HG03432 (cell line): ENCODE data around the gene DPPA3.
"Not testable (repeated sequence)": the region's sequence is repeated elsewhere in the genome, so short reads cannot be mapped to it uniquely, and the experiment has no call there.

Source experiments
- ATAC-seq: cut with Tn5 transposase; IDR thresholded peaks from one replicate; pipeline ENCODE4 v1.9.1; 2021; ENCODE audit warnings: mild to moderate bottlenecking, moderate library complexity; ENCODE audit not compliant: unreplicated experiment

DPPA3 gene

DNA sequence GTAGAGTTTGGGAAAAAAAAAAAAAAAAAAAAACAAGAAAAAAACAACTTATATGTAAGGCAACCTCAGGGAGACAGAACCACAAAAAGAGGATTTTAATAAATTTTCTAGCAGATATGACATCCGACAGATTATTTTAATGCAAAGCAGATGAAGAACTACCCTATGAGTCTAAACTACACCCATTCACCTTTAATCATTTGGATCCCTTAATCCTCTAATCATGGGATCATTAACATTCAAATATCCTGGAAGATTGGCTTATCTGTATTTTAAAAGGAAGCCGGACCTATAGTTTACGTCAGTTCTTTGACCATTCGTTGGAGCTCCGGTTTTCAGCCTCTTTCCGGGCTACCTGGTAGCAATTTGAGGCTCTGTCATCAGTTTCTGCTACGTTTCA lies at the start of gene DPPA3:
TSS of gene DPPA3 (plus strand) at position 301 of the 400 bp plus-strand sequence. CDS start 138 bp downstream, outside the sequence.
- no peak for ATAC-seq

DNA sequence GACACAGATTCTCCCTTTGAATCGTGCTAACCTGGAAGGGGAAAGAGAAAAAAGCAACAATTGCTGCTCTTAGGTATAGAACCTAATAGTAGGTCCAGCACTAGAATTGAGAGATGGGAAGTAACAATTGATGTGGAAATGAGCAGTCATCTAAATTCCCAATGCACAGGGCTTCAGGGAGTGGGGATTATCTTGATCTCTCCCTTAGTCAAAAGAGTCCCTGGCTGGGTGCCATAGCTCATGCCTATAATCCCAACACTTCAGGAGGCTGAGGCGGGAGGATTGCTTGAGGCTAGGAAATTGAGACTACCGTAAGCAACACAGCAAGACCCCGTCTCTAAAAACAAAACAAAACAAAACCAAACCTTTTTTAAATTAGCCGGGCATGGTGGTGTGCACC lies 49.5 kb upstream of the DPPA3 start:
- no peak for ATAC-seq

DNA sequence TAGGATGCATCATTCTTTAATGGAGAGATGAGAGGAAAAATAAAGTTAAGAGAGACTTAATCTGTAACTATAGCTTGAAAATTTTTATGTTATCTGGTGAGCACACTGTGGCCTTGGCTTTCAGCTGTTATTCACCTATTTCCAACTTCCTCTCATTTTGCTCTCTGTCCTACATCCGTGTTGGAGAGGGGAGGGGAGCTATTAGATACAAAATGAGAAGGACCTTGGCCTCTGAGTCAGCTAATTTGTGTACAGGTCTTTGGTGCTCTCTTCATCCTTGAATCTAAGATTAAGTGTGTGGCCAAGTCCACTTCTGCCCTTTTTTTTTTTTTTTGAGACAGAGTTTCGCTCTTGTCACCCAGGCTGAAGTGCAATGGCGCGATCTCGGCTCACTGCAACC lies 44.6 kb upstream of the DPPA3 start:
- ATAC-seq: no peak

DNA sequence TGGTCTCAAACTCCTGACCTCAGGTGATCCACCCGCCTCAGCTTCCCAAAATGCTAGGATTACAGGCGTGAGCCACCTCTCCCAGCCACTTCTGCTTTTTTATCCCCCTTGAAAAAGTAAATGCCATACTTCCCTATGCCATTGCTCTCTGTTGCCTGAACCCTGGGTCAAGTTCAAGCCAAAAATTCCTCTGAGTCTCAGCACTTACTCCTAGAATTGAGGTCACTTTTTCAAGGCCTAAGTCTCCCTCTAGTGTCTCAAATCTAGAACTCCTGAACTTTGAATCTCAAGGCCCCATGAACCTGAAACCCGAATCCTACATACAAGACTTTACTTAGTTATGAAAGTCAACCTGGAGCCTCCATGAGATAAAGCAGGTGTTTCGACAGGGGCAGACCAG lies 44.1 kb upstream of the DPPA3 start:
- no peak for ATAC-seq

DNA sequence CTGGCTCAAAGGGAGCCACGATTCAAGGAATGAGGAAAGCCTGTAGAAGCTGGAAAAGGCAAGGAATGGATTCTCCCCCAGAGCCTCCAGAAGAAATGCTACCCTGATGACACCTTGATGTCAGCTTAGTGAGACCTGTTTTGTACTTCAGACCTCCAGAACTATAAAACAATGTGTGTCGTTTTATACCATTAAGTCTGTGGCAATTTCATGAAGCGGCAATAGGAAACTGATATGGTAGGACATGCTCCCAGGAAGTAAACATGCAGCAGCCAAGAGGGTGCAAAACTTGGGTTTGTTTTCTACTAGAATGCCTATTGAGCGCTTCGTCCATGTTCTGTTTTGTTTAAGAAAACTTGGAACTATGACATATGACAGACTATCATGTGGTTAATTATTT lies 43.1 kb upstream of the DPPA3 start:
- ATAC-seq: no peak

DNA sequence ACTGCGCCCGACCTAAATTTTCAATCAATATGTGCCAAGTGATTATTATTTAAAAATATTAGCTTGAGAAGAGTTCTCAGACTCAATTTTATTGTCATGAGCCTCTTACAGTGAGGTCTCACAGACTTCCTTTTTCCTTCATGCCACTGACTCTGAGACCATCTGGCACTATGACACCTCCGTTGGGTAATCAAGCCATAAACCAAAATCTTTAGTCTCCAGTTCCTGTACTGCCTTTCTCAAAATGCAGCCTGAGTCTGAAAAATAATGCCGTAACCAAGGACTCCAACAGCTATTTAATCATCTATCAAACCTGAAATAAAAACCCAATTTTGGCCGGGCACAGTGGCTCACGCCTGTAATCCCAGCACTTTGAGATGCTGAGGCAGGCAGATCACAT lies 35.8 kb upstream of the DPPA3 start:
- not testable (repeated sequence) for ATAC-seq

DNA sequence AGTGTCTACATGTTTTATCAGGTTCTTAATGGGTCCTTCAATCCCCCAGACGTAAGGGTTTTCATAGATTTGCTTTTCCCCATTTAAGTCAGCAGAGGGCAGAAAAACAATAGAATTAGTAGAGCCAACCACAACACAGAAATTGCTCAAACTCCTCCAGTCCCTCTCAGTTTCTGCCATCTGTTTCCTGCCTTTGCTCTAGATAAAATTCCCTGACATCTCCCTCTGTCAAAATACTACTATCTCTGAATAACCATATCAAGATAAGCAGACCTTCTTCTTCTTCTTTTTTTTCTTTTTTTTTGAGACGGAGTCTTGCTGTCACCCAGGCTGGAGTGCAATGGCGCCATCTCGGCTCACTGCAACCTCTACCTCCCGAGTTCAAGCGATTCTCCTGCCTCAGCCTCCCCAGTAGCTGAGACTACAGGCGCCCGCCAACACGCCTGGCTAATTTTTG lies 33.8 kb upstream of the DPPA3 start:
- not testable (repeated sequence) for ATAC-seq

DNA sequence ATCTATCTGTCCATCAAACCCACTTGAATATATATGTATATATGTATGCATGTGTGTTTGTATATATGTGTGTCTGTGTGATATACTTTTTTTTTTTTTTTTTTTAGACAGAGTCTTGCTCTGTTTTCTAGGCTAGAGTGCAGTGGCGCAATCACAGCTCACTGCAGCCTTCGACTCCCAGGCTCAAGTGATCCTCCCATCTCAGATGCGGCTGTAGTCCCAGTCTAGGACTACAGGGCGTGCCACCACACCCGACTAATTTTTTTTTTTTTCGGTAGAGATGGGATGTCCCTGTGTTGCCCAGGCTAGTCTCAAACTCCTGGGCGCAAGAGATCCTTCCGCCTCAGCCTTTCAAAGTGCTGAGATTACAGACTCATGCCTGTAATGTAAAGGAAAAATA lies 32.5 kb upstream of the DPPA3 start:
- no peak for ATAC-seq

DNA sequence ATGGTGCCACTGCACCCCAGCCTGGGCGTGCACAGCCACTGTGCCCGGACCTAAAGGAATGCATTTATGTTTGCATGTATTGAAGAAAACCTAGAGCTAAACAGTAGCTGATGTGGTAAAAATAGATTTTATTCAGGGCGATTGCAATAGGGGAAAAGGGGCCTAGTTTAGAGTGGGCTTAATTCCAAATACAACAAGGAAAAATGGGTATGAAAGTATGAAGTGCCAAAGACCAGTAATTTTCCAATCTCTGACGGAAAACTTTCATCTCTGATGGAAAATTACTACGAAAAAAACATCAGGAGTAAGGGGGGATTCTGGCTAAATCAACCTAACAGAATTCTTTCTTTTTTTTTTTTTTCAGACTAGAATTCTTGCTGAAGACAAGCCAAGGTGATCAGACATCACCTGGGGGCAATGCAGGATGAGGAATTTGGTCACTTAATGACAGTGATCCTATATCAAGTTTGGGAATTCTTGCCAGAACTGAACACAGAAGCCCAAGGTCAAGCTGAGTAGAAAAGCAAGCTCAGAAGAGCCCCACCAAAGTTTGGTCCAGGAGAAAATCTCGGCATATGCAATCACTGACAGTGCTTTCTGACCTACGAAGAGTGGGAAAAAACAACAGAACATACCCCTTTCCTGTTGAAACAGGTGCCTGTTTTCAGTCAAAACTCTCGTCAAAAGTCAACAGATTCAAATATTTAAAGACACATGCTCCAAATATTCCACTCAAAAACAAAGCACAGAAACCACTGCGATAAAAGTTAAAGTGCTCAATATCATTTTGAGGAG lies 31.8 kb upstream of the DPPA3 start:
- ATAC-seq: no peak

DNA sequence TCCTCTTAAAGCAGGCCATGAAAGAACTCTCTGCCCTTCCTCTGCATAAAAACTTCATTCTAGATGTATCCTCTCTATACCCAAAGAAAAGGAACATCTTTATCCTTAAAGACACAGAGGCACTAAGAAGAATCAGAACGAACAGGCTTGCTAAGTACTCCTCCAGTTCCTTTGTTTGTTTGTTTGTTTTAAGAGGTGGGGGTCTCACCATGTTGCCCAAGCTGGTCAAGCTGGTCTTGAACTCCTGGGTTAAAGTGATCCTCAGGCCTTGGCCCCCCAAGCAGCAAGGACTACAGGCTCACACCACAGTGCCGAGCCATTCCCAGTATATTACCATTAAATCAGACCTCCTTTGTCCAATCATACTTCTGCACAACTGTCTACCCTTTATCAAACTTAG lies 29.7 kb upstream of the DPPA3 start:
- no peak for ATAC-seq

DNA sequence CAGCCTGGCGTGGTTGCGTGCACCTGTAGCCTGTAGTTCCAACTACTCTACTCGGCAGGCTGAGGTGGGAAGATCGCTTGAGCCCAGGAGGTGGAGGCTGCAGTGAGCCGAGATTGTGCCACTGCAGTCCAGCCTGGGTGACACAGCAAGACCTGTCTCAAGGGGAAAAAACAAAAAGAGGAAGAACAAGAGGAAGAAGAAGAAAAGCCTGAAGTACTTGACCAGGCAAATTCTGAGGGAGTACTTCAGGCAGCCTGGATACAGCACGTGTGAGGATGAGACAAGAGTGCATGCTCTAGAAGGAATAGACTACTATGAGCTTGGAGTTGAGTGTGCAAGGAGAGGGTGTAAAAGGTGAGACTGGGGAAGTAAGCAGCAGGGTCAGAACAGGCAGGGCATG lies 17.4 kb upstream of the DPPA3 start:
- no peak for ATAC-seq

DNA sequence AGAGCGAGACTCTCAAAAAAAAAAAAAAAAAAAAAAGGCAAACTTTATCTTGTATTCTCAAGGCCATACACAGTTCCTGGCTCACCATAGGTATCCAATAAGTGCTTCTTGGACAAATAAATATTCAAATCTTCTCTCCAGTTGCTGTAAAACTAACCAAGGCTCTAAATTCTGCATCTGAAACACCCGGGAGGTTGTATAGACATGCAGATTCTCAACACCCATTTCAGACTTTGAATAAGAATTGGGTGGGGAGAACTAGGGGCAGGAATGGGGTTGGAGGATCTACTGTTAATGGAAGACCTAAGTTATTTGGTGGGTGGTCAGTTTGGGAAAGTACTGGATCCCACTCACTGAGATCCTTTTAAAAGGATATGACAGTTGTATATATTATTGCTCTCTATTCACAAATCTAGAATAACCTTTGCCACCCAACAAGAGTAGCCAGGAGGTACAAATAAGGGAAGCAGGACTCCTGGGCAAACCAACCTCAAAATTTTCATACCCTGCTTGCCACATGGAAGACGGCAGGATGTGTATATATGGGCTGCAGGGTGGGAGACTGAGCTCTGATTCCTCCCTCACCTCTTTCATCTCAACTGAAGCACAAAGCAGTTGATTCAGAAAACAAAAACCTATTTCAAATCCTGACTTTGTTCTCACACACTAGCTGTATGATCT lies 16.5 kb upstream of the DPPA3 start:
- no peak for ATAC-seq

DNA sequence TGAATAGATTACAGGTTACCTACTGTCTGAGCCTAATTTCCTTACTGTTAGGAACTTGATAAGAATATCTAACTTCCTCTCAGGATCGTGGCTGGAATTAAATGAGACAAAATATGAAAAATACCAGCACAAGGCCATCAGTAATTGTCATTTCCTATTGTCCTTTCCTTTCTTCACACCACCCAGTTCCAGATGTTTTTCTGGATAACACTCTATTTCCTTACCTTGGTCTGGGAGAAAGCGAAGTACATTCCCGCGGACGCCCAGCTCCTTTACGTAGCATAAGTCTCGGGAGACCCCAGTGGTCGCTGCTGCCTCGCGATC lies 16.0 kb upstream of the DPPA3 start:
- no peak for ATAC-seq

DNA sequence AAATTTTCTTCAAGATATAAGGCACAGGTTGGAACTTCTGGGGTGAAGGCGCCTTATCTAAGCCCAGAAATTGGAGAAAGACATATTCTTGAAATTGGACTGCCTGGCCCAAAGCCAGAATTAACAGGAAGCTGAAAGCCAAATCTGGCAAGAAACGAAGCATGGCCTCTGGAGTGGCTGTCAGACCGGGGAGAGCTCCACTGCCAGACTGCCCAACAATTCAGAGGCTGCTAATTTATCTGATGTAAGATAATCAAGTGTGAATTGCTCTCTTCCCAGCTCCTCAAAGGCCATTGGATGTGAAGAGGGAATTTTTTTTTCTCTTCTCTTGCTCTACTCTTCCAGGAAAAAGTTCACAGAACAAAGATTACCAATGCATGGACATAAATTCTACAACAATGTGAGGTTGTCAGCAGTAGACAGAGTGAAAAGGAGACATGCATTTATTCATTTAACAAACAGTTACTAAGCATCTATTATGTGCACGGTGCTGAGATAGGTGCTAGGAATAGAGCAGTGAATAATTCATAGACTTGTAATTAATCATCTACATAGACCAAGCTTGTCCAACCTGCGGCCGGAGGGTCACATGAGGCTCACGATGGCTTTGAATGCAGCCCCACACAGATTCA lies 15.6 kb upstream of the DPPA3 start, which contains the start of gene GDF3:
TSS of gene GDF3 (minus strand) at position 210 of the 632 bp plus-strand sequence. CDS start at position 163, 47 bp downstream.
- ATAC-seq: no peak

DNA sequence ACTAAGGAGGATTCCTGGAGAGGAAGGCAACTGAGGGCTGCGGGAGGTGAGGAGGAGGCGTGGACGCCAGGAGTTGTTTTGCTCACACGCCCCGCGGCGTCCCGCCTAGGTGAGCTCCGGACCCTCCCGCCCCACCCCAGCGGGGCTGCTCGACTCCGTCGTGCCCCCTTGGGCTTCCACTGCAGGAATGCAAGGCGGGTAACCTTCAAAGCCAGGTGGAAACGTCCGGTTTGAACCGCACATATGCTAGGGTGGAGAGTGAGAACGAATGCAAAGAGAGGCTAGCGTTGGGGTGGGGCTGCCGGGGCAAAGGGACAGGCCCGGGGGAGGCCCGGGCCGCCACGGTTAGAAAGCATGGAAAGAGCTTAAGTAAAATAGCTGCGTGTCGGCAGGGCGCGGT lies 5.4 kb upstream of the DPPA3 start:
- ATAC-seq: no peak

DNA sequence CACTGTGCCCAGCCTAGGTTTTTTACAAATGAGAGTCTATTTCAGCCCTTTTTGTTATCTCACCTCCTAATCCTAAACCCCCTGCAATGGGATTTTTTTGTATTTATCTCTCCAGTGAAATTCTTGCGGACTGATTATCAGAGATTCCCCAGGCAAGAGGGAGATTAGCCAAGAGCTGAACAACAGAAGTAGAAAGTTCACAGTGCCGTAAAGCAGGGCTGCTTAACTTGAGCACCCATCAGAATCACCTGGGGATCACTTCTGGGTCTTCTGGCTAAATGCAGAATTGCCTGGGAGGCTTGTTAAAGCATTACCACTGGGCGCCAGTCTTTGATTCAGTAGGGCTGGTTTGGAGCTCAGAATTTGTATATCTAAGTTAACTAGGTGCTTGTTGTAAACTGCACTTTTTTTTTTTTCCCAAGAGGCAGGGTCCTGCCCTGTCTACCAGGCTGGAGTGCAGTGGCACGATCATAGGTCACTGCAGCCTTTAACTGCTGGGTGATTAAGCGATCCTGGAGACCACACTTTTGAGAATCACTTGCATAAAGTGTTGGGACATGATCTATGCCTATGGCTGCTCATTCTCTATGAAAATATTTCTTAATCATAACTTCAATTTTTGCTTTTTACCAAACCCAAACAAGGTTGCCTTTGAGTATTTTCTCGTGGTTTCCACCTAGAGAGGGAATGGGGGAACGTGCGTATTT lies 1.1 kb upstream of the DPPA3 start:
- ATAC-seq: no peak

DNA sequence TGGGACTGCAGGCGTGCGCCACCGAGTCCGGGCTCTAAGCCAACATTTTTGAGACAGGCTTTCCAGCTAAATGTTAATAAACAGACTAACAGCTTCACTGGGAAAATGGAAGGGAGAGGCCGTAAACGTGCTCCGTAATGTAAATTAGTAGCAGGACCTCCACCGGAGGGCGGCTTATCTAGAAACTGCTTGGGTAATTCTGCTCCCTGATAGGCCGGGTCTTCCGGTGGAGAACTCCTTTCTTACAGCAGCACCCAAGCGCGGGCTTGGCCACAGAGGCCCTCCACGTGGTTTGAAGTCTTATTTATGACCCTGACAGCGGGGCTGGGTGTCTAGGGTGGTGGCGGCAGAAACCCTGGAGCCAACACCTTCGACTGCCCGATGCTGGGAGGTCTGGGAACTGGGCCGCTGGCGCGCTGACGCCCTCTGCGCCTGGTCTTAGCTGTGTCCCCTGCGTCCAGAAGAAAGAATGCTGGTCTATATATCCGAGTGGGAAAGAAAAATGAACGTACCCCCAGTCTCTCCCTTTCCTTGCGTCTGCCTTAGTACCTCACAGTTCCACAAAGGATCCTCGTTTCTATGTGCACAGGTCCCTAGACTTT lies 1.7 kb downstream of the DPPA3 start:
- no peak for ATAC-seq

DNA sequence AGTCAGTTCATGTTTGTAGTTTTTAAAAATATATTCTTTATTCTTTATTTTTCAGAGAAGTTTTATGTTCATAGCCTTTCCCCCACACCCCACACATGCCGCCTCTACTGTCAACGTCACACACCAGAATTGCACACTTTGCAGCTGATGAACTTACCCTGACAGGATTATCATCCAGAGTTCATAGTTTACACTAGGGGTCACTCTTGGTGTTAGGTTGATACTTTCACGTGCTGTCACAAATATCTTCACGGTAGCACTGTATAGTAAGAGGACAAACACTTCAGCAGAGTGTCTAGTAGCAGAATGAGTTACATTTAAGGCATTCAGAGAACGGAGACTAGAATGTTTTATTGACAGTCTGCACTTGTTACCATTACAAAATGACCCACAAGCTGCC lies 5.1 kb downstream of the DPPA3 start:
- no peak for ATAC-seq

DNA sequence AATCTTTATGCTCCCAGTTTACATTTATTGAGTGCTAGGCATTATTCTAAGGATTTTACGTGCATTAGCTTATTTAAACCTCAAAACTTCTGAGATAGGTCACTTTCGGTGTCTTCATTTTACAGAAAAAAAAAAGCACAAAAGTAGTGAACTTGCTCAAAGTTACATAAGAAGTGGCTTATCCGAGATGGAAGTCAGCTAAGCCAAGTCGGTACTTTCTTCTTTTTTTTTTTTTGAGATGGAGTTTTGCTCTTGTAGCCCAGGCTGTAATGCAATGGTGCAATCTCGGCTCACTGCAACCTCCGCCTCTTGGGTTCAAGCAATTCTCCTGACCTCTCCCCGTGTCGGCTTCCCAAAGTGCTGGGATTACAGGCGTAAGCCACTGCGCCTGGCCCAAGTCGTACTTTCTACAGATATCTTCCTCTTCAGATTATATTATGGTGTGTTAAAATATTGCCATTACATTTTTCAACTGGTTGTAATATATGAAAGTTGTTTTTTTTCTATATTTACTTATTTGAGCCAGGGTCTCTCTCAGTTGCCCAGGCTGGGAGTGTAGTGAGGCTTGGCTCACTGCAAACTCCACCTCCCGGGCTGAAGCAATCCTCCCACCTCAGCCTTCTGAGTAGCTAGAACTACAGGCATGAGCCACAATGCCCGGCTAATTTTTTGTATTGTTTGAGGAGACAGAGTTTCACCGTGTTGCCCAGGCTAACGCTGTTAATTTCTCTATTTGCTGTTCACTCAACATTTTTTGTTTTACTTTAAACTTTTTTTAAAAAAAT lies 8.9 kb downstream of the DPPA3 start:
- no peak for ATAC-seq

DNA sequence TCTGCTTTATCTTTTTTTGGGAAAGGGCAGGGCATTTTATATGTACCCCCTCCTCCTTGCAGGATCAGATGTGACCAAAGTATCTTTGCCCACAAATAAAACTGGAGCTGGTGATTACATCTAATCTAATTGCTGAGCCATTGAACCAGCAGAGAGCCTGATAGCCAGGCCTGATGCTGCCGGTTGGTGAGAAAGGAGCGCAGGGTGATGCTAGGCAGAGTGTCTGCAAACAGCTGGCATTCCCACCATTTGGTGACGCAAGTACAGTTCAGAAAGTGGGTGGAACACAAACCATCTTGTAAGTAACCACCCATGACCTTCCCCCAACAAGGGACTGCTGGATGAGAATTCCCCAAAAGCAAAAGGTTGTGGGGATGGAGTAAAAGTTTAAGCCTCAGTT lies 12.7 kb downstream of the DPPA3 start:
- no peak for ATAC-seq
